Liver (tissue), 3 donors: Measurements from ENCODE around the gene RFT1.

Experiments used
- FOXA1 ChIP-seq: IDR thresholded peaks from 2 replicates; pipeline ENCODE4 v1.6.1; 2016; ENCODE audit warnings: antibody characterized with exemption
- GABPA ChIP-seq, 2 donors: IDR thresholded peaks in 1 of 2; conservative IDR thresholded peaks in 1 of 2; 2 replicates each; pipeline ENCODE4 v1.6.1; 2016; ENCODE audit warnings: antibody characterized with exemption in 2 of 2, mild to moderate bottlenecking in 1 of 2, moderate library complexity in 1 of 2
- HNF4A ChIP-seq, 2 donors: conservative IDR thresholded peaks; 2 replicates each; pipeline ENCODE4 v1.6.1; 2016; ENCODE audit warnings: antibody characterized with exemption in 2 of 2, mild to moderate bottlenecking in 2 of 2
- HNF4G ChIP-seq: IDR thresholded peaks from 2 replicates; pipeline ENCODE4 v1.6.1; 2016; ENCODE audit warnings: antibody characterized with exemption
- RAD21 ChIP-seq, 2 donors: IDR thresholded peaks; 2 replicates each; pipeline ENCODE4 v1.6.1; 2016; ENCODE audit warnings: antibody characterized with exemption in 2 of 2, mild to moderate bottlenecking in 2 of 2
- TAF1 ChIP-seq: conservative IDR thresholded peaks from 2 replicates; pipeline ENCODE4 v1.6.1; 2016; ENCODE audit warnings: antibody characterized with exemption, mild to moderate bottlenecking
- TF ChIP-seq, protein P1 (sequence below): fragments of 150-350 bp; IDR thresholded peaks from 2 replicates; pipeline ENCODE4 v1.5.1; 2017; ENCODE audit warnings: improper control_type of control experiment, low read depth, low read length; ENCODE audit not compliant: missing input control
- TF ChIP-seq, protein P2 (sequence below): IDR thresholded peaks from 2 replicates; pipeline ENCODE4 v1.6.1; 2016; ENCODE audit warnings: antibody characterized with exemption, mild to moderate bottlenecking
- TF ChIP-seq, protein P3 (sequence below): IDR thresholded peaks from 2 replicates; pipeline ENCODE4 v1.6.1; 2016; ENCODE audit warnings: antibody characterized with exemption
- donor health status: healthy.
- donor health status: healthy.

DNA sequence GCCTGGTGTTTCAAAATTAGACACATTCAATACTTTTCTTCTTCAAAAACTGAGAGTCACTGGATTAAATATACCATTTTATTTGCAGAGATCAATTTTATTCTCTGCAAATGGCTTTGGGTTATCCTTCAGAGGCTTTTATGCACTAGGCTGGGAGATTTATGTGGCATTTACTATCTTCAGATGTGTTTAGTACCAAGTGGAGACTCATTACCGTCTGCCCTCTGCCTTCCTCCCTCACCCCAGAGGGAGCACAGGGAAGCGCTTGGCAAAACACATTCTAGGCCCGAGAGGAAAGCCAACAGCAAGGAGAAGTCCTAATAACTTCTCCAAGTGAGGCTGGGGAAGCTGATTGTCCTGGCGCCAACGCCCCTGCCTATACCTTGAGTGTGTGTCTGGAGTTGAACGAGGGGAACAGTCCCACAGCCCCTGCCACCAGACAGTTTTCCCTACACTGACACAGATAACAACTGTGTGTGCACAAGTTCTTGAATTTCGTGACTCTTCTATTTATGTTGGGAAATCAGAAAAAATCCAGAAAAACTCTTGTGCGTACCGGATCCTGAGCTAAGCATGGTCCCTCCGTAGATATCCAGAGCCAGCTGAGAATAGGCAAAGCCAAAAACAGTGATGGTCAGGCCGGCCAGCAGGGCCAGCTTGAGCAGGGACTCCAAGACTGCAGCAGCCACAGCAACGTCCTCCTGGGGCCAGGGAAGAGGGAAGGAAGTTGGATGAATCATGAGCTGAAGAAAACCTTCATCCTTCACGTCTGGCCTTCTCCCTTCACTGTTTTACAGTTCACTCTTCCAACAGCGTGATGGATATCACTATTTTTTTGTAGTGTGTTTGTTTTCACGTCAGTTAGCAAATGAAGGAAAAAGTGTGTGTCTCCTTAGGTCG is 26.6 kb downstream of the RFT1 start:
- TF ChIP-seq, protein P1, sequence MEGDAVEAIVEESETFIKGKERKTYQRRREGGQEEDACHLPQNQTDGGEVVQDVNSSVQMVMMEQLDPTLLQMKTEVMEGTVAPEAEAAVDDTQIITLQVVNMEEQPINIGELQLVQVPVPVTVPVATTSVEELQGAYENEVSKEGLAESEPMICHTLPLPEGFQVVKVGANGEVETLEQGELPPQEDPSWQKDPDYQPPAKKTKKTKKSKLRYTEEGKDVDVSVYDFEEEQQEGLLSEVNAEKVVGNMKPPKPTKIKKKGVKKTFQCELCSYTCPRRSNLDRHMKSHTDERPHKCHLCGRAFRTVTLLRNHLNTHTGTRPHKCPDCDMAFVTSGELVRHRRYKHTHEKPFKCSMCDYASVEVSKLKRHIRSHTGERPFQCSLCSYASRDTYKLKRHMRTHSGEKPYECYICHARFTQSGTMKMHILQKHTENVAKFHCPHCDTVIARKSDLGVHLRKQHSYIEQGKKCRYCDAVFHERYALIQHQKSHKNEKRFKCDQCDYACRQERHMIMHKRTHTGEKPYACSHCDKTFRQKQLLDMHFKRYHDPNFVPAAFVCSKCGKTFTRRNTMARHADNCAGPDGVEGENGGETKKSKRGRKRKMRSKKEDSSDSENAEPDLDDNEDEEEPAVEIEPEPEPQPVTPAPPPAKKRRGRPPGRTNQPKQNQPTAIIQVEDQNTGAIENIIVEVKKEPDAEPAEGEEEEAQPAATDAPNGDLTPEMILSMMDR, result no peak
- no peak for TF ChIP-seq HNF4G
- TF ChIP-seq FOXA1, result no peak
- TF ChIP-seq, protein P2, sequence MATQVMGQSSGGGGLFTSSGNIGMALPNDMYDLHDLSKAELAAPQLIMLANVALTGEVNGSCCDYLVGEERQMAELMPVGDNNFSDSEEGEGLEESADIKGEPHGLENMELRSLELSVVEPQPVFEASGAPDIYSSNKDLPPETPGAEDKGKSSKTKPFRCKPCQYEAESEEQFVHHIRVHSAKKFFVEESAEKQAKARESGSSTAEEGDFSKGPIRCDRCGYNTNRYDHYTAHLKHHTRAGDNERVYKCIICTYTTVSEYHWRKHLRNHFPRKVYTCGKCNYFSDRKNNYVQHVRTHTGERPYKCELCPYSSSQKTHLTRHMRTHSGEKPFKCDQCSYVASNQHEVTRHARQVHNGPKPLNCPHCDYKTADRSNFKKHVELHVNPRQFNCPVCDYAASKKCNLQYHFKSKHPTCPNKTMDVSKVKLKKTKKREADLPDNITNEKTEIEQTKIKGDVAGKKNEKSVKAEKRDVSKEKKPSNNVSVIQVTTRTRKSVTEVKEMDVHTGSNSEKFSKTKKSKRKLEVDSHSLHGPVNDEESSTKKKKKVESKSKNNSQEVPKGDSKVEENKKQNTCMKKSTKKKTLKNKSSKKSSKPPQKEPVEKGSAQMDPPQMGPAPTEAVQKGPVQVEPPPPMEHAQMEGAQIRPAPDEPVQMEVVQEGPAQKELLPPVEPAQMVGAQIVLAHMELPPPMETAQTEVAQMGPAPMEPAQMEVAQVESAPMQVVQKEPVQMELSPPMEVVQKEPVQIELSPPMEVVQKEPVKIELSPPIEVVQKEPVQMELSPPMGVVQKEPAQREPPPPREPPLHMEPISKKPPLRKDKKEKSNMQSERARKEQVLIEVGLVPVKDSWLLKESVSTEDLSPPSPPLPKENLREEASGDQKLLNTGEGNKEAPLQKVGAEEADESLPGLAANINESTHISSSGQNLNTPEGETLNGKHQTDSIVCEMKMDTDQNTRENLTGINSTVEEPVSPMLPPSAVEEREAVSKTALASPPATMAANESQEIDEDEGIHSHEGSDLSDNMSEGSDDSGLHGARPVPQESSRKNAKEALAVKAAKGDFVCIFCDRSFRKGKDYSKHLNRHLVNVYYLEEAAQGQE, result no peak
- TF ChIP-seq, protein P3, sequence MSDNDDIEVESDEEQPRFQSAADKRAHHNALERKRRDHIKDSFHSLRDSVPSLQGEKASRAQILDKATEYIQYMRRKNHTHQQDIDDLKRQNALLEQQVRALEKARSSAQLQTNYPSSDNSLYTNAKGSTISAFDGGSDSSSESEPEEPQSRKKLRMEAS, result no peak
- no peak for TF ChIP-seq GABPA (IDR thresholded peaks at IDR 0.05 in 1 of 2, conservative IDR thresholded peaks at IDR 0.05 in 1 of 2)
- no peak for TF ChIP-seq TAF1
- no peak for TF ChIP-seq RAD21 (IDR thresholded peaks at IDR 0.05)
- TF ChIP-seq HNF4A (conservative IDR thresholded peaks at IDR 0.05), result no peak
